B cell (primary cell): ENCODE results near the gene PRPF38A. TPM values are rescaled to one million over a fixed set of nuclear protein-coding genes. Genes with fewer than 3 reads are reported as not detected.

Experiments
- ATAC-seq: fragments of 200-7000 bp; cut with Tn5 transposase; one replicate; pipeline ENCODE4 v1.10.0; 2021; ENCODE audit warnings: low read depth, mild to moderate bottlenecking, moderate number of reproducible peaks, moderate library complexity
- CTCF ChIA-PET: fragments of 350-600 bp; sonication (Branson Sonifier 250); formaldehyde crosslinking; loops from one replicate; lab custom pipeline; 2021; ENCODE audit warnings: antibody characterized with exemption, inconsistent platforms; lab: Charles Lee
- POLR2A ChIA-PET: fragments of 350-600 bp; sonication (Branson Sonifier 250); formaldehyde crosslinking; loops from one replicate; lab custom pipeline; 2021; ENCODE audit warnings: antibody characterized with exemption; lab: Charles Lee
- DNase-seq: peaks from one replicate; pipeline ENCODE4 v3.0.0; 2013
- H2AFZ ChIP-seq: 2 replicates; pipeline ENCODE4 v1.6.1; 2012; ENCODE audit warnings: mild to moderate bottlenecking, low read depth, low read length; ENCODE audit not compliant: insufficient read depth, poor library complexity, severe bottlenecking
- H3K27ac ChIP-seq, 2 donors: 1 replicate in 1 of 2; 2 replicates in 1 of 2; pipeline ENCODE4 v1.5.1; 2012 to 2013; ENCODE audit warnings: low read length in 2 of 2, mild to moderate bottlenecking in 2 of 2, moderate library complexity in 1 of 2
- H3K27me3 ChIP-seq, 4 experiments: fragments of 200-600 bp in 1 of 4; sonication (generic) in 1 of 4; replicated peaks in 1 of 4; 1 replicate in 2 of 4; 2 replicates in 2 of 4; pipeline versions ENCODE4 v1.6.1 to v1.7.0; 2013 to 2016; ENCODE audit warnings: low read length in 3 of 4, mild to moderate bottlenecking in 2 of 4, mixed read lengths in 1 of 4, moderate library complexity in 1 of 4; ENCODE audit not compliant: insufficient read depth in 4 of 4, control insufficient read depth in 3 of 4; ENCODE audit errors: control extremely low read depth in 1 of 4
- H3K36me3 ChIP-seq, 2 experiments: replicated peaks in 1 of 2; 1 replicate in 1 of 2; 2 replicates in 1 of 2; pipeline versions ENCODE4 v1.6.1 to v1.7.1; 2013; ENCODE audit warnings: low read length in 1 of 2; ENCODE audit not compliant: insufficient read depth in 2 of 2, control insufficient read depth in 1 of 2; ENCODE audit errors: control extremely low read depth in 1 of 2, extremely low read depth in 1 of 2
- H3K4me1 ChIP-seq, 2 donors: fragments of 200-600 bp in 1 of 2; sonication (generic) in 1 of 2; 1 replicate in 1 of 2; 2 replicates in 1 of 2; pipeline versions ENCODE4 v1.5.1 to v1.6.1; 2013 to 2017; ENCODE audit warnings: low read length in 2 of 2; ENCODE audit not compliant: control insufficient read depth in 2 of 2, insufficient read depth in 2 of 2
- H3K4me2 ChIP-seq: replicated peaks from 2 replicates; pipeline ENCODE3; 2012; ENCODE audit warnings: mild to moderate bottlenecking, low read depth, low read length; ENCODE audit not compliant: poor library complexity, severe bottlenecking
- H3K4me3 ChIP-seq, 5 experiments: fragments of 200-600 bp in 1 of 5; sonication (generic) in 1 of 5; 1 replicate in 3 of 5; 2 replicates in 2 of 5; pipeline versions ENCODE4 v1.5.1 to v1.7.0; 2011 to 2016; ENCODE audit warnings: low read length in 4 of 5, mild to moderate bottlenecking in 4 of 5, low read depth in 2 of 5, control low read depth in 1 of 5, moderate library complexity in 1 of 5; ENCODE audit not compliant: insufficient read depth in 1 of 5; ENCODE audit errors: control extremely low read depth in 1 of 5, extremely low read depth in 1 of 5
- H3K79me2 ChIP-seq: fragments of 200-600 bp; sonication (generic); one replicate; pipeline ENCODE4 v1.6.0; 2016; ENCODE audit warnings: low read length; ENCODE audit not compliant: control insufficient read depth, insufficient read depth
- H3K9ac ChIP-seq: fragments of 200-600 bp; sonication (generic); 2 replicates; pipeline ENCODE4 v1.6.1; 2017; ENCODE audit warnings: mild to moderate bottlenecking, low read length, moderate library complexity
- H3K9me3 ChIP-seq, 3 donors: one replicate each; pipeline versions ENCODE4 v1.6.1 to v1.7.1; 2013; ENCODE audit warnings: low read length in 2 of 3; ENCODE audit not compliant: control insufficient read depth in 2 of 3, insufficient read depth in 1 of 3; ENCODE audit errors: control extremely low read depth in 1 of 3
- H4K20me1 ChIP-seq: 2 replicates; pipeline ENCODE4 v1.6.0; 2012; ENCODE audit warnings: mild to moderate bottlenecking, low read length; ENCODE audit not compliant: insufficient read depth, control insufficient read depth, poor library complexity, severe bottlenecking
- H3K27ac Mint-ChIP-seq: one replicate; pipeline ENCODE4 v1.8.0; 2021; ENCODE audit warnings: mixed read lengths
- H3K27me3 Mint-ChIP-seq: one replicate; pipeline ENCODE4 v1.8.0; 2021; ENCODE audit warnings: mixed read lengths
- H3K4me1 Mint-ChIP-seq: one replicate; pipeline ENCODE4 v1.8.0; 2021; ENCODE audit warnings: mixed read lengths
- H3K4me3 Mint-ChIP-seq: one replicate; pipeline ENCODE4 v1.8.0; 2021; ENCODE audit warnings: mixed read lengths
- H3K9me3 Mint-ChIP-seq: one replicate; pipeline ENCODE4 v1.8.0; 2022; ENCODE audit warnings: mixed read lengths; ENCODE audit not compliant: insufficient read depth
- CTCF ChIP-seq: fragments of 200-600 bp; IDR thresholded peaks from one replicate; pipeline ENCODE4 v1.8.0; 2022; ENCODE audit warnings: antibody characterized with exemption, mild to moderate bottlenecking
- EZH2 ChIP-seq: IDR thresholded peaks from 2 replicates; pipeline ENCODE4 v1.6.1; 2012; ENCODE audit warnings: borderline replicate concordance, low read depth, mild to moderate bottlenecking, moderate library complexity, low read length; ENCODE audit not compliant: insufficient read depth, poor library complexity, severe bottlenecking
- WGBS: methylation state at CpG from one replicate; pipeline ENCODE4 v1.1.5; 2013; ENCODE audit warnings: missing lambda C conversion rate; ENCODE audit not compliant: insufficient coverage; 5-methylcytosine and 5-hydroxymethylcytosine counted together
- intact Hi-C: fragments of 100-400 bp; cut with micrococcal nuclease; formaldehyde crosslinking; loops from one replicate; pipeline ENCODE4 v1.10.0; 2022
- polyA plus RNA-seq: library from polyadenylated mRNA; depleted of rRNA; stranded (reverse); fragments of >200 nt; gene quantifications from 2 replicates; pipeline ENCODE4 v1.2.3, GENCODE V29; 2012
- total RNA-seq, 2 donors: library from RNA; stranded (reverse); fragments of 120-200 nt in 1 of 2; gene quantifications; 1 replicate in 1 of 2; 2 replicates in 1 of 2; pipeline versions ENCODE4 v1.2.3 to v1.2.4, GENCODE V29; 2013 to 2022

PRPF38A gene
- total and polyA plus RNA-seq, 2 donors (not counting 1 experiment from before 2014, with no cell fraction given) = 21.8 to 69.8 TPM

- intact Hi-C loops = no loop called here
- peaks cover 15% of the 10 kb centered on the region for H3K4me1 Mint-ChIP-seq
These were observed 19.8 kb downstream of the PRPF38A start for GRCh38 chr1:52424231-52424636.

GRCh38 chr1:52424813-52425212 lies 20.4 kb downstream of the PRPF38A start:
- ChIA-PET CTCF (interaction anchor here (0.6 kb wide), 1 partner anchor 497 kb away, joined by 3 read pairs; no protein-coding TSS in a partner anchor), POLR2A (no interaction called here)
- no peak overlapping the region for H3K4me3 ChIP-seq
- H3K4me3 Mint-ChIP-seq = no peak overlapping the region
- intact Hi-C loops = no loop called here
- H3K27ac Mint-ChIP-seq = peak overlapping the region; percentile 4
- H2AFZ ChIP-seq = no peak overlapping the region
- no peak overlapping the region for H3K9ac ChIP-seq
- no peak overlapping the region for H3K4me2 ChIP-seq
- no peak for ATAC-seq
- no peaks in the 10 kb centered on the region for H3K27me3 Mint-ChIP-seq
- H3K9me3 Mint-ChIP-seq = no peaks in the 10 kb centered on the region
- H3K36me3 ChIP-seq = peaks cover 5 to 39% of the 10 kb centered on the region in 2 experiments
- H3K79me2 ChIP-seq = no peaks in the 10 kb centered on the region
- H3K27me3 ChIP-seq = no peaks in the 10 kb centered on the region
- 100% methylated on average over 1 of the region's 1 CpG for WGBS
- TF ChIP-seq CTCF (no peak), EZH2 (no peak)
- no peaks in the 10 kb centered on the region for H3K9me3 ChIP-seq
- H4K20me1 ChIP-seq = no peaks in the 10 kb centered on the region
- no peak for DNase-seq
- peak overlapping the region in 1 of 2 donors; percentile 60 for H3K27ac ChIP-seq
- H3K4me1 ChIP-seq = peaks cover 0 to 11% of the 10 kb centered on the region in 2 donors
- peaks cover 15% of the 10 kb centered on the region for H3K4me1 Mint-ChIP-seq

More at GRCh38 chr1:52424231-52424636, 19.8 kb downstream of the PRPF38A start:
- Histone ChIP-seq H3K4me2 (peak overlapping the region; percentile 7), H3K4me3 (no peak overlapping the region), H3K27me3 (no peaks in the 10 kb centered on the region), H2AFZ (peak overlapping the region; percentile 0), H3K9me3 (no peaks in the 10 kb centered on the region), H4K20me1 (no peaks in the 10 kb centered on the region), H3K36me3 (peaks cover 5 to 41% of the 10 kb centered on the region in 2 experiments), H3K9ac (no peak overlapping the region), H3K79me2 (no peaks in the 10 kb centered on the region), H3K27ac (peak overlapping the region in 1 of 2 donors; percentile 60), H3K4me1 (peaks cover 0 to 11% of the 10 kb centered on the region in 2 donors)
- TF ChIP-seq EZH2 = no peak
- Mint-ChIP-seq H3K27me3 (no peaks in the 10 kb centered on the region), H3K27ac (peak overlapping the region; percentile 4), H3K9me3 (no peaks in the 10 kb centered on the region), H3K4me3 (no peak overlapping the region)
- ATAC-seq (peak; percentile 54), DNase-seq (no peak)
- CTCF ChIA-PET = interaction anchor here (0.6 kb wide), 1 partner anchor 498 kb away, joined by 3 read pairs; no protein-coding TSS in a partner anchor
- POLR2A ChIA-PET = no interaction called here
